Mucosa of descending colon (tissue), 3 donors: Measurements from ENCODE around the gene KLF12. TPM values are rescaled to one million over a fixed set of nuclear protein-coding genes. Genes with fewer than 3 reads are reported as not detected.

Experiments
- ATAC-seq: fragments of 200-7000 bp; cut with Tn5 transposase; one replicate; pipeline ENCODE4 v1.9.1; 2020; ENCODE audit warnings: mild to moderate bottlenecking, moderate library complexity
- DNase-seq, 3 donors: peaks; one replicate each; pipeline ENCODE4 v3.0.0-alpha.2; 2020
- H3K36me3 ChIP-seq: fragments of 200-600 bp; one replicate; pipeline ENCODE4 v1.8.0; 2021; ENCODE audit warnings: low read depth, mild to moderate bottlenecking
- H3K4me1 ChIP-seq: fragments of 200-600 bp; one replicate; pipeline ENCODE4 v1.8.0; 2021; ENCODE audit warnings: low read depth, mild to moderate bottlenecking
- H3K4me3 ChIP-seq: fragments of 200-600 bp; one replicate; pipeline ENCODE4 v1.8.0; 2021; ENCODE audit warnings: mild to moderate bottlenecking
- H3K9me3 ChIP-seq: fragments of 200-600 bp; one replicate; pipeline ENCODE4 v1.8.0; 2021; ENCODE audit warnings: mild to moderate bottlenecking
- CTCF ChIP-seq: fragments of 200-600 bp; IDR thresholded peaks from one replicate; pipeline ENCODE4 v1.8.0; 2022; ENCODE audit warnings: antibody characterized with exemption, mild to moderate bottlenecking
- intact Hi-C, 2 donors: fragments of 100-400 bp; cut with DNase I in 1 of 2; cut with micrococcal nuclease in 1 of 2; formaldehyde crosslinking; loops; one replicate each; pipeline versions ENCODE4 v1.11.0 to v1.11.1; 2022; cut with DNase I, micrococcal nuclease
- total RNA-seq, 3 donors: library from RNA; stranded (reverse); fragmentation: NEBNext Ultra II Directional in 2 of 3; extraction: Animal tissue kit (Norgen Biotek cat#: 25700) in 2 of 3; gene quantifications; one replicate each; pipeline versions ENCODE4 v1.2.1 to v1.2.4, GENCODE V29; 2021 to 2023
- donor health status: DM: no; HTN: no; CAD: no; lungs with moderate emphysema.
- donor health status: DM: no; HTN: no; CAD: no.
- donor health status: DM: no; HTN: yes; CAD: no.

The KLF12 gene
- total RNA-seq, 3 donors from 2014 or later = 7.4 to 14.1 (median 10.5) TPM

GRCh38 chr13:74093691-74094090 lies 40.5 kb downstream of the KLF12 start:
- intact Hi-C loops = no loop called here
- ATAC-seq = no peak
- Histone ChIP-seq H3K4me1 (no peaks in the 10 kb centered on the region), H3K36me3 (no peaks in the 10 kb centered on the region), H3K4me3 (no peak overlapping the region), H3K9me3 (no peaks in the 10 kb centered on the region)
- no peak for TF ChIP-seq CTCF
- no peak for DNase-seq

- DNase-seq (no peak), ATAC-seq (no peak)
- H3K9me3 ChIP-seq = no peaks in the 10 kb centered on the region
- H3K4me3 ChIP-seq = no peak overlapping the region
- TF ChIP-seq CTCF = no peak
- intact Hi-C loops = no loop called here
- no peaks in the 10 kb centered on the region for H3K4me1 ChIP-seq
- H3K36me3 ChIP-seq = no peaks in the 10 kb centered on the region
These were observed 41.5 kb downstream of the KLF12 start for GRCh38 chr13:74092711-74093110.

- H3K36me3 ChIP-seq = no peaks in the 10 kb centered on the region
- TF ChIP-seq CTCF = no peak
- ATAC-seq (no peak), DNase-seq (no peak)
- no peaks in the 10 kb centered on the region for H3K9me3 ChIP-seq
- H3K4me3 ChIP-seq = no peak overlapping the region
- intact Hi-C loops = no loop called here
- no peaks in the 10 kb centered on the region for H3K4me1 ChIP-seq
These were observed 43.2 kb downstream of the KLF12 start for GRCh38 chr13:74090869-74091605.

GRCh38 chr13:74090397-74090796 lies 43.8 kb downstream of the KLF12 start:
- H3K9me3 ChIP-seq = no peaks in the 10 kb centered on the region
- no peaks in the 10 kb centered on the region for H3K4me1 ChIP-seq
- H3K36me3 ChIP-seq = no peaks in the 10 kb centered on the region
- intact Hi-C loops = no loop called here
- TF ChIP-seq CTCF = no peak
- DNase-seq (no peak), ATAC-seq (no peak)
- H3K4me3 ChIP-seq = no peak overlapping the region

GRCh38 chr13:74087357-74087756 lies 46.8 kb downstream of the KLF12 start:
- intact Hi-C loops = no loop called here
- DNase-seq = no peak
- H3K4me3 ChIP-seq = no peak overlapping the region

More at GRCh38 chr13:74087357-74087756, 46.8 kb downstream of the KLF12 start:
- Histone ChIP-seq H3K4me1 (no peaks in the 10 kb centered on the region), H3K36me3 (no peaks in the 10 kb centered on the region), H3K9me3 (no peaks in the 10 kb centered on the region)
- no peak for TF ChIP-seq CTCF
- no peak for ATAC-seq
